ENCODE results near the gene ADAM17.
"Not testable (repeated sequence)": the region's sequence is repeated elsewhere in the genome, so short reads cannot be mapped to it uniquely, and the experiment has no call there.

ADAM17 gene

DNA sequence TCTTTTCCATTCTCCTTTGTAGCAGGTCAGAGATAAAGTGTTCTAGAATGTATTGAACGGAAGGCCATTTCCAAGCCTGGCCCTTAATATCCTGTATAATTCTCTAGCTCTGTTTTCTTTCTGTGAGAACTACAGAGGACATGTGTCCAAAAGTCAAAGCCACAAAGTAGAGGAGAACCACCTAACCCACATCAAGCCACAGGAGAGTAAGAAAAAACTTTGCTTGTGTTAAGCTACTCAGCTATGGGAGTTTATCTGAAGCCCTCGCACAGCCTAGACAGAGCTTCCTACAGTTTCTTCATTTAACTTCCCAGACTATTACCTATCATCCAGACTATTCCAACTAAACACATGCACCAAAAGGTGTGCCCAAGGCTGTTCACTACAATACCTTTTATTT, 22.0 kb downstream of the ADAM17 start:
- no peaks in the 10 kb centered on the region for H3K4me1 Mint-ChIP-seq
- DNase-seq (ENCODE audit: low spot score in 2 of 2) (no peak), ATAC-seq (replicated peaks; ENCODE audit: extremely low read depth, poor library complexity, severe bottlenecking) (no peak)
- H3K27me3 Mint-ChIP-seq = no peaks in the 10 kb centered on the region
- no peaks in the 10 kb centered on the region for H3K9me3 Mint-ChIP-seq
- no peak overlapping the region for H3K4me3 Mint-ChIP-seq
- no peak overlapping the region for H3K27ac Mint-ChIP-seq (ENCODE audit: low read depth)
- H3K36me3 Mint-ChIP-seq (ENCODE audit: insufficient read depth) = peaks cover 27% of the 10 kb centered on the region

DNA sequence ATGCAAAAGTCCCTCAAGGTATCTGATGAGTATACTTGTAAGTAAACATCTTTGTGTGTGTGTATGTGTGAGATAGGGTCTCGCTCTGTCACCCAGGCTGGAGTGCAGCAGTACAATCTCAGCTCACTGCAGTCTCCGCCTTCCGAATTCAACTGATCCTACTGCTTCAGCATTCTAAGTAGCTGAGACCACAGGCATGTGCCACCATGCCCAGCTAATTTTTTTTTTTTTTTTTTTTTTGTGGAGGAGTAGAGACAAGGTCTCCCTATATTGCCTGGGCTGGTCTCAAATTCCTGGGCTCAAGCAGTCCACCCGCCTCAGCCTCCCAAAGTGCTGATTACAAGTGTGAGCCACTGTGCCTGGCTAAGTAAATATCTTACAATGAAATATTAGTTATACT, 23.2 kb downstream of the ADAM17 start:
- Mint-ChIP-seq H3K27ac (ENCODE audit: low read depth) (no peak overlapping the region), H3K9me3 (no peaks in the 10 kb centered on the region), H3K4me3 (no peak overlapping the region), H3K4me1 (peaks cover 5% of the 10 kb centered on the region), H3K36me3 (ENCODE audit: insufficient read depth) (peaks cover 34% of the 10 kb centered on the region), H3K27me3 (no peaks in the 10 kb centered on the region)
- ATAC-seq (replicated peaks; ENCODE audit: extremely low read depth, poor library complexity, severe bottlenecking) = no peak
- no peak for DNase-seq (ENCODE audit: low spot score in 2 of 2)

DNA sequence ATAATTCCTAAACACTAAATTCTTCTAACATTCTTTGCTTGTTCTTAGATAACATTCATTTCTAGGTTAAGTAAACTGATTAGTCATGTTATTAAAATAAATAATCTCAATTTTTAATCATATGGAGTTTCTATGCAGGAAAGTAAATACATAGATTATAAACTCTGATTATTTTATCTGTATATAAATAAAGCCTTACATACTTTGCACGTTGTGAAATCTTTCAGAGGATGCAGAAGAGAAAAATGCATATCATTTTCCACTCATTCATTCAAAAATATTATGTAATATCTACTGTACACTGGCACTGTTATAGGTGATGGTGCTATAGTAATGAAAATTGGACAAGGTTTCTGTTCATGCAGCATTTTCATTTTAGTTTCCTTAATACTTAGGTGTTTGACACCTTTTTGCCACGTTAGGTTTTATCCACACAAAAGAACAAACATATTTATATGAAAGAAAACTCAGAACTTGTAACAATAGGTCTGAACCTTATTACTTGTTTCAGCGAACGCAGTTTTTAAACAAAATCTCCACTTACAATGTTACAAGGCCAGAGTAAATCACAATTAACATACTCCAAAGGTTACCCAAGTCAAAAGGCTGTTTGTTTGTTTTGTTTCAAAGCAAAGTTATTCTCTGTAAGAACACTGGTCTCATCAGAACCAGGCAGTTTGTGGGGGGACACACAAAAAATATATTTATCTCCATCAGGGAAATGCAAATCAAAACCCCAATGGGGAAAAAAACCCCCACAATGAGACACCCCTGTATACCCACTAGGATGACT, 27.4 kb downstream of the ADAM17 start:
- H3K27ac Mint-ChIP-seq (ENCODE audit: low read depth) = peak overlapping the region; percentile 36
- ATAC-seq (replicated peaks; ENCODE audit: extremely low read depth, poor library complexity, severe bottlenecking) (no peak), DNase-seq (ENCODE audit: low spot score in 2 of 2) (no peak)
- H3K27me3 Mint-ChIP-seq = no peaks in the 10 kb centered on the region
- no peak overlapping the region for H3K4me3 Mint-ChIP-seq
- no peaks in the 10 kb centered on the region for H3K9me3 Mint-ChIP-seq
- peaks cover 7% of the 10 kb centered on the region for H3K4me1 Mint-ChIP-seq
- peaks cover 49% of the 10 kb centered on the region for H3K36me3 Mint-ChIP-seq (ENCODE audit: insufficient read depth)

DNA sequence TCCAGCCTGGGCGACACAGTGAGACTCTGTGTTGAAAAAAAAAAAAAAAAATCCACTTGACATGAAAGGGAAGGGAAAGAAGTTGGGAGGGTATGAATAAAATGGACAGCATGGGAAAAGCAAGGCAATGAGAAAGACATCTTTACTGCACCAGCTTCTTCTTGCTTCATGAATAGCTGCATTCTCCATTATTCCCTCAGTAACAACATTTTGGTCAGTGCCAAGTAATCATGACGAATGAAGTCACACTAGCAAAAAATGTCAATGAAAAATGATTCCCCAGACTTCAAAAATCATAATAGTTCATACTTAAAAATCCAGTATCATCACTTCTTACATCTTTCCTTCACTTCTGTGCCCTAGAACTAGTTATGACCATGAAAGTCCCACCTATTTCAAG, 30.4 kb downstream of the ADAM17 start:
- no peaks in the 10 kb centered on the region for H3K9me3 Mint-ChIP-seq
- H3K4me3 Mint-ChIP-seq = no peak overlapping the region
- no peak for ATAC-seq (replicated peaks; ENCODE audit: extremely low read depth, poor library complexity, severe bottlenecking)
- peaks cover 7% of the 10 kb centered on the region for H3K4me1 Mint-ChIP-seq
- peaks cover 58% of the 10 kb centered on the region for H3K36me3 Mint-ChIP-seq (ENCODE audit: insufficient read depth)
- no peaks in the 10 kb centered on the region for H3K27me3 Mint-ChIP-seq
- peak overlapping the region; percentile 46 for H3K27ac Mint-ChIP-seq (ENCODE audit: low read depth)
- no peak for DNase-seq (ENCODE audit: low spot score in 2 of 2)

DNA sequence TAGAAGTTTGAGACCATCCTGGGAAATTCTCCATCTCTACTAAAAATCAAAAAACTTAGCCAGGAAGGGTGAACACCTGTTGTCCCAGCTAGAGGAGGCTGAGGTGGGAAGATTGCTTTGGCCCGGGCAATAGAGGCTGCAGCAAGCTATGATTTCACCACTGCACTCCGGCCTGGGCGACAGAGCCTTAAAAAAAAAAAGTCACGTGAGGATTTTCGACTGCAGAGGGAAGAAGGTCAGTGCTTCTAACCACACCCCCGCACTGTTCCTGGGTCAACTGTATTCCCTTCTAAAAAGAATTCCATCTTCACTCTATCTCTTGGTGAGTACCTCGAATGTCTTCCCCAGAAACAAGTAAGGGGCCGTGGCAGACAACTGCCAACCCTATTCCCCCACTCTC, 31.3 kb downstream of the ADAM17 start:
- H3K4me1 Mint-ChIP-seq = peaks cover 7% of the 10 kb centered on the region
- H3K27ac Mint-ChIP-seq (ENCODE audit: low read depth) = no peak overlapping the region
- H3K27me3 Mint-ChIP-seq = no peaks in the 10 kb centered on the region
- DNase-seq (ENCODE audit: low spot score in 2 of 2) (no peak), ATAC-seq (replicated peaks; ENCODE audit: extremely low read depth, poor library complexity, severe bottlenecking) (no peak)
- H3K9me3 Mint-ChIP-seq = no peaks in the 10 kb centered on the region
- no peak overlapping the region for H3K4me3 Mint-ChIP-seq
- peaks cover 60% of the 10 kb centered on the region for H3K36me3 Mint-ChIP-seq (ENCODE audit: insufficient read depth)

DNA sequence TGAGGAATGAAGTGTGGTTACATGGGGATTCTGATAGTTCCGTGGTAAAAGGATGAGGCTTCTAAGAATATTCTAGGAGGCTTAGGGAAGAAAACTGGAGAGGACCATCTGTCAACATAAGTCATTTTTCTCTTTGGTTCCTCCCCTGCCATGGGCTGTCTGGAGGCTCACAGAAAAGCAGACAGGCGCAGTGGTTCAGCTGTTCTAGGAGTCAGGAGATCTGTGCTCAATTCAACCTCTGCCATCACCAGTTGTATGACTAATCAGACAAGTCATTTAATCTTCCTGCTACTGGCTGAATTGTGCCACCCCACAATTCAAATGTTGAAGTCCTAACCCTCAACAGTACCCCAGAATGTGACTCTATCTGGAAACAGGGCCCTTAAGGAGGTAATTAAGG, 36.4 kb downstream of the ADAM17 start:
- H3K4me3 Mint-ChIP-seq = no peak overlapping the region
- H3K36me3 Mint-ChIP-seq (ENCODE audit: insufficient read depth) = peaks cover 46% of the 10 kb centered on the region
- no peaks in the 10 kb centered on the region for H3K9me3 Mint-ChIP-seq
- no peaks in the 10 kb centered on the region for H3K4me1 Mint-ChIP-seq
- ATAC-seq (replicated peaks; ENCODE audit: extremely low read depth, poor library complexity, severe bottlenecking) (no peak), DNase-seq (ENCODE audit: low spot score in 2 of 2) (no peak)
- H3K27me3 Mint-ChIP-seq = no peaks in the 10 kb centered on the region
- no peak overlapping the region for H3K27ac Mint-ChIP-seq (ENCODE audit: low read depth)

DNA sequence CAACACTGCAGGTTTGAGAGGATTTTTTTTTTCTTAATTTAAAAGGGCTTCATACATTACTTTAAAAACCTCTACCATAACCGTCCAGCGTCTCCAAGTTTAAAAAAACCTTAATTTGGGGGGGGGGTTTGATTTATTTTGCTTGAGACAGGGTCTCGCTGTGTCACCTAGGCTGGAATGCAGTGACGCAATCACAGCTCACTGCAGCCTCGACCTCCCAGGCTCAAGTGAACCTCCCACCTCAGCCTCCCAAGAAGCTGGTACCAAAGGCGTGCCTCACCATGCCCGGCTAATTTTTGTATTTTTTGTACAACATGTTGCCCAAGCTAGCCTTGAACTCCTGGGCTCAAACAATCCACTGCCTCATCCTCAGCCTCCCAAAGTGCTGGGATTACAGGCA, 36.9 kb downstream of the ADAM17 start:
- no peak overlapping the region for H3K4me3 Mint-ChIP-seq
- H3K36me3 Mint-ChIP-seq (ENCODE audit: insufficient read depth) = peaks cover 48% of the 10 kb centered on the region
- no peaks in the 10 kb centered on the region for H3K9me3 Mint-ChIP-seq
- no peaks in the 10 kb centered on the region for H3K27me3 Mint-ChIP-seq
- no peak overlapping the region for H3K27ac Mint-ChIP-seq (ENCODE audit: low read depth)
- DNase-seq (ENCODE audit: low spot score in 2 of 2) (no peak), ATAC-seq (replicated peaks; ENCODE audit: extremely low read depth, poor library complexity, severe bottlenecking) (no peak)
- no peaks in the 10 kb centered on the region for H3K4me1 Mint-ChIP-seq

DNA sequence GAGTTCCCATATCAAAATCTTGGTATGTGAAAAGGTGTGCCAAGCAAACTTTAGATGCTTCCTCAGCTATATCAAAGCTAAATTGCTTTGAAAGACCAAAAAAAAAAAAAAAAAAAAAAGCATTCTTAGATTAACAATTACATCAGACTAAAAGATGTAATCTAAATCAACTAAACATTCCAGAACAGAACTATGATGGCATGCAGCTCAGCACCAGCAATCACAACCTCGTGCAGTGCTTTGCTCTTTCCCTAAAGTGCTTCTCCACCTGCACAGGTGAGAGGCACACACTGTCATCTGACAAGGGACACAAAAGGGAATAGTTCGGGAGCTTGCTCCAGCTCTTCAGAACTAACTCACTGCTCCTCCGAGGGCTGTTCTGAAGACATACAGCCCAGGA, 37.5 kb downstream of the ADAM17 start:
- Mint-ChIP-seq H3K9me3 (no peaks in the 10 kb centered on the region), H3K4me1 (no peaks in the 10 kb centered on the region), H3K27me3 (no peaks in the 10 kb centered on the region), H3K27ac (ENCODE audit: low read depth) (no peak overlapping the region), H3K4me3 (no peak overlapping the region), H3K36me3 (ENCODE audit: insufficient read depth) (peaks cover 51% of the 10 kb centered on the region)
- DNase-seq (ENCODE audit: low spot score in 2 of 2) (no peak), ATAC-seq (replicated peaks; ENCODE audit: extremely low read depth, poor library complexity, severe bottlenecking) (no peak)

DNA sequence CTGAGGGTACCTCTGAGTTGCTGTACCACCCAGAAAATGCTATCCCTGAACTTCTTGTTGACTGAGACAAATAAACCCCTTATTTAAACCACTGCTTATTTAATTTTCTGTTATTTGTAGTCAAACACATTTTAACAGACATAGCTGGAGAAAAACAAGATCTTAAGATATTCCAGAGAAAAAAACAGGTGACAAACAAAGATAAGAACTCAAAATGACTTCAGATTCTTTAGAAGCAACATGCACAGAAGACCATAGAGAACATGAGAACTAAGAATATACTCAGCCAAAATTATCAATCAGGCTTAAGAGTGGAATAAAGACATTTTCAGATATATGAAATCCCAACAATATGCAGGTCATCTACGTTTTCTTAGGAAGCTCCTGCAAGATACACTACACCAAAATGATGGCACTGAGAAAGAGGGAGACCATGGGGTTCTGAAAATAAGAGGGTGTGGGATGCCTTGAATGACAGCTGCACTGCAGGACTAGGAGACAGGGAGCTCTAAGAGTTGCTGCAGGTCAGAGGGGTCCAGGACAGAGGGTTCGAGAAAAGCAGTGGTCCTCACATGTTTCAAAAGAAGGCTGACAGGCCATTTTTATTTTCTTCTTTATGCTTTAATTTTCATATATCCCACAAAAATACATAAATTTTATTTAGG, 38.4 kb downstream of the ADAM17 start:
- DNase-seq (ENCODE audit: low spot score in 2 of 2) (no peak), ATAC-seq (replicated peaks; ENCODE audit: extremely low read depth, poor library complexity, severe bottlenecking) (no peak)
- Mint-ChIP-seq H3K9me3 (no peaks in the 10 kb centered on the region), H3K27ac (ENCODE audit: low read depth) (no peak overlapping the region), H3K36me3 (ENCODE audit: insufficient read depth) (peaks cover 54% of the 10 kb centered on the region), H3K4me1 (no peaks in the 10 kb centered on the region), H3K27me3 (no peaks in the 10 kb centered on the region), H3K4me3 (no peak overlapping the region)

DNA sequence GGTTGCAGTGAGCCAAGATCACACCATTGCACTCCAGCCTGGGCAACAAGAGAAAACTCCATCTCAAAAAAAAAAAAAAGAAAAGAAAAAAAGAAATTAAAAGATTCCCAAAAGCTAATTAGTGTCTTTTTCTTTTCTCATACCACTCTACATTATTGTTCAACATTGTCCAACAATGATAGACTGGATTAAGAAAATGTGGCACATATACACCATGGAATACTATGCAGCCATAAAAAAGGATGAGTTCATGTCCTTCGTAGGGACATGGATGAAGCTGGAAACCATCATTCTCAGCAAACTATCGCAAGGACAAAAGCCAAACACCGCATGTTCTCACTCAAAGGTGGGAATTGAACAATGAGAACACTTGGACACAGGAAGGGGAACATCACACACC, 41.7 kb downstream of the ADAM17 start:
- H3K4me1 Mint-ChIP-seq; H3K4me3 Mint-ChIP-seq; H3K27ac Mint-ChIP-seq (ENCODE audit: low read depth); ATAC-seq (replicated peaks; ENCODE audit: extremely low read depth, poor library complexity, severe bottlenecking); H3K27me3 Mint-ChIP-seq; H3K9me3 Mint-ChIP-seq; DNase-seq (ENCODE audit: low spot score in 2 of 2): not testable (repeated sequence)
- H3K36me3 Mint-ChIP-seq (ENCODE audit: insufficient read depth) = peaks cover 41% of the 10 kb centered on the region

DNA sequence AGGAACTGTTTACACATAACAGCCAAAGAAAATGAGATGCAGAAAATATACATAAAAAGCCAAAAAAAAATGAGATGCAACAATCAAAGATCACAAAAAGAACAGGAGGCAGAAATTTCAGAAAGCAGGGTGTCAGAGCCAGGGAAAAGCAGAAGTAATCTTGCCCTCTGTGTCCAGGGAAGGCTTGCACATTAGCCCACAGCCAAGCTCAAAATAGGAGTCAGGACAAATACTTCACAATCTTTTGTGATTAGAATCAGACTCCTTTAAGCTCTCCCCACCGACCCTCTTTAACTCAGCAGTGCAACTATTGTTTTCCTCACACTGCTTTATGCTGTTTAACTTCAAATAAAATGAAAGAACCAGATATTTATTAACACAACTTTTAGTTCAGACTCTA, 46.7 kb downstream of the ADAM17 start:
- Mint-ChIP-seq H3K36me3 (ENCODE audit: insufficient read depth) (peaks cover 45% of the 10 kb centered on the region), H3K27me3 (no peaks in the 10 kb centered on the region), H3K4me1 (peaks cover 14% of the 10 kb centered on the region), H3K9me3 (no peaks in the 10 kb centered on the region), H3K4me3 (no peak overlapping the region), H3K27ac (ENCODE audit: low read depth) (no peak overlapping the region)
- no peak for ATAC-seq (replicated peaks; ENCODE audit: extremely low read depth, poor library complexity, severe bottlenecking)
- no peak for DNase-seq (ENCODE audit: low spot score in 2 of 2)

DNA sequence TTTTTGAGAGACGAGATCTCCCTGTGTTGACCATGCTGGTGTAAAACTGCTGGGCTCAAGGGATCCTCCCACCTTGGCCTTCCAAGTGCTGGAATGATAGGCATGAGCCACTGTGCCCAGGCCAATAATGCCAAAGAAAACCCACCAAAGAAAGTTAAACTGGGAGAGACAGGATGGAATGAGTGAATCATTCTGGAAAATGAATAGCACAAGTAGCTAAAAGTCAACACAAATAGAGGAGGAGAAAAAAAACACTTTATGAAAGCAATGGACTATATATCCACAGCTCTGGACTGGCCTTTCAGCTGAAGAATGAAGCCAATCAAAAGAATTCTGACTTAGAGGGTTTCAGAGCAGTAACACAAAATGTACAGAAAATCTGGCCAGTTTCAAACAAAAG, 57.4 kb downstream of the ADAM17 start:
- Mint-ChIP-seq H3K27me3 (no peaks in the 10 kb centered on the region), H3K27ac (ENCODE audit: low read depth) (no peak overlapping the region), H3K4me3 (no peak overlapping the region), H3K4me1 (peaks cover 10% of the 10 kb centered on the region), H3K36me3 (ENCODE audit: insufficient read depth) (peaks cover 62% of the 10 kb centered on the region), H3K9me3 (no peaks in the 10 kb centered on the region)
- no peak for ATAC-seq (replicated peaks; ENCODE audit: extremely low read depth, poor library complexity, severe bottlenecking)
- no peak for DNase-seq (ENCODE audit: low spot score in 2 of 2)

DNA sequence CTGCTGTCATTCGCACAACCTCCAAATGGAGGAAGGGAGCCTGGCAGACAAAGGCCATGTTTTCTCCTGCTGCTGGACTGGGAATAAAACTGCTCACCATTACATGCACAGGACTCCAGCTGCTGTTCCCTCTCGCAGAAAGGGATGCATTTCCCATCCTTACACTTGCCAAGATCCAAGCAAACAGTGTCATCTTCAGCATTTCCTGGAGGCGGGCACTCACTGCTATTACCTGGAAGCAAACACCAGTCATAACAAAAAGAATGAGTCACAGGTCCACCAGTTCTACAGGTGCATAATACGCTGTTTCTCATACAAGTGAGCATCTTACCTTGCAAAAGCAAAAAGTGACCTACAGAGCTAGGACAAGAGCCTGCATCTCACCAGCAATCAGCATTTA, 58.6 kb downstream of the ADAM17 start:
- H3K4me1 Mint-ChIP-seq = peaks cover 12% of the 10 kb centered on the region
- DNase-seq (ENCODE audit: low spot score in 2 of 2) (no peak), ATAC-seq (replicated peaks; ENCODE audit: extremely low read depth, poor library complexity, severe bottlenecking) (no peak)
- H3K27ac Mint-ChIP-seq (ENCODE audit: low read depth) = peak overlapping the region; percentile 41
- no peaks in the 10 kb centered on the region for H3K27me3 Mint-ChIP-seq
- H3K36me3 Mint-ChIP-seq (ENCODE audit: insufficient read depth) = peaks cover 59% of the 10 kb centered on the region
- H3K9me3 Mint-ChIP-seq = no peaks in the 10 kb centered on the region
- H3K4me3 Mint-ChIP-seq = no peak overlapping the region

Data from central memory CD8-positive, alpha-beta T cell (primary cell).